NCI-H2081 treated with DMSO at 0.1 percent for 48 hours (cell line): ENCODE results near the gene LRRC4C.
A peak's percentile ranks its signal among the peaks of the same experiment; 100 is the strongest.

Source experiments
- DNase-seq: peaks from one replicate; lab custom pipeline; 2025; lab: John Stamatoyannopoulos, UW

Gene LRRC4C

GRCh38 chr11:40370821-40371616, 1088.4 kb downstream of the LRRC4C start:
- DNase-seq, result no peak

- DNase-seq, result no peak
These were observed 1099.2 kb downstream of the LRRC4C start for GRCh38 chr11:40360206-40360798.

- no peak for DNase-seq
These were observed 1105.3 kb downstream of the LRRC4C start for GRCh38 chr11:40354121-40354520.

GRCh38 chr11:40340911-40341310, 1118.5 kb downstream of the LRRC4C start:
- no peak for DNase-seq

GRCh38 chr11:40338739-40339138, 1120.7 kb downstream of the LRRC4C start:
- DNase-seq, result no peak

GRCh38 chr11:40338062-40338461, 1121.4 kb downstream of the LRRC4C start:
- DNase-seq, result no peak

GRCh38 chr11:40337118-40337517, 1122.3 kb downstream of the LRRC4C start:
- no peak for DNase-seq

GRCh38 chr11:40328890-40329614, 1130.4 kb downstream of the LRRC4C start:
- peak; percentile 8 for DNase-seq

- DNase-seq, result no peak
These were observed 1136.2 kb downstream of the LRRC4C start for GRCh38 chr11:40323241-40323640.

- DNase-seq, result no peak
These were observed 1137.9 kb downstream of the LRRC4C start for GRCh38 chr11:40321537-40321936.

- DNase-seq, result no peak
These were observed 1143.3 kb downstream of the LRRC4C start for GRCh38 chr11:40316171-40316570.

- no peak for DNase-seq
These were observed 1144.3 kb downstream of the LRRC4C start for GRCh38 chr11:40315122-40315521.

- no peak for DNase-seq
These were observed 1145.1 kb downstream of the LRRC4C start for GRCh38 chr11:40314327-40314726.

- DNase-seq, result peak; percentile 6
These were observed 1152.4 kb downstream of the LRRC4C start for GRCh38 chr11:40306938-40307548.

GRCh38 chr11:40302669-40303068, 1156.8 kb downstream of the LRRC4C start:
- no peak for DNase-seq

- no peak for DNase-seq
These were observed 1164.0 kb downstream of the LRRC4C start for GRCh38 chr11:40295466-40295865.

GRCh38 chr11:40294741-40295140, 1164.7 kb downstream of the LRRC4C start:
- no peak for DNase-seq

- DNase-seq, result no peak
These were observed 1165.1 kb downstream of the LRRC4C start for GRCh38 chr11:40294349-40294735.

GRCh38 chr11:40293655-40294348, 1165.7 kb downstream of the LRRC4C start:
- DNase-seq, result peak; percentile 48

GRCh38 chr11:40292721-40293508, 1166.5 kb downstream of the LRRC4C start:
- no peak for DNase-seq

GRCh38 chr11:40291741-40292140, 1167.7 kb downstream of the LRRC4C start:
- no peak for DNase-seq
